A673 (cell line): ENCODE results near the gene KRT74.

Experiments used
- CTCF ChIP-seq: fragments of 300-800, 200-600 bp; sonication (generic); conservative IDR thresholded peaks from 2 replicates; pipeline ENCODE4 v1.5.1; 2017; ENCODE audit warnings: low read depth, mild to moderate bottlenecking, antibody characterized with exemption, low read length, moderate library complexity, mixed read lengths
- EZH2 ChIP-seq: fragments of 200-600 bp; sonication (generic); IDR thresholded peaks from 2 replicates; pipeline ENCODE4 v1.6.1; 2017; ENCODE audit warnings: borderline replicate concordance, low read depth, mild to moderate bottlenecking, mixed read lengths, antibody characterized with exemption, low read length; ENCODE audit not compliant: poor library complexity, severe bottlenecking

DNA sequence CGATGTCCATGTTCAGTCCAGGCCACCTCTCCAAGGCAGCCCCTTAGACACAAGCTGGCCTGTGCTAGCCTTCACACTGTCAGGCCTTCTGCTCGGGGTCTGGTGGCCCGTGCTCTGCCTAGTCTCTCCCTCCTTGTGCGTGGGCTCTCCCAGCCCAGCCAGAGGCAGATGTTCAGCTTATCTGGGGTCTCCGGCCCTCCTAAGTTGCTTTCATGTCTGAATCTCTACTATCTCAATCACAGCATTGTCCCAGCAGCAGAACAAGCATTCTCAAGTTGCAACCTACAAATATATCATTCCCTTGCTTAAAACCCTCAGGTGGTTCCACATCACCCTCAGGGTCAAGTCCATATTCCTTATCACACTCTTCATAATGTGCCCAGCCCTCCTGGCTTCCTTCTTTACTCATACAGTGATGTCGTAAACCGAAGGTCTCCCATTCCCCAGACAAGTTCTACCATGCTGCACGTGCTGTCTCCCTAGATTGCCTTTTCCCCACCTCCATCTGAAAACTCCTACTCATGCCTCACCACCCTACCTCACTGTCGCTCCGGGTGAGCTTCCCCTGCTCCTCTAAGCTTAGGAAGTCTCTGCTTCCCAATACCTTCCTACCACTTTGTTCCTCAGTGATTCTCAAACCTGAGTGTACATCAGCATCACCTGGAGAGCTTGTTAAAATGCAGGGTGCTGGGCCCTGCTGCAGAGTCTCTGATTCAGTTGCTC, 43.2 kb upstream of the KRT74 start:
- TF ChIP-seq CTCF (no peak), EZH2 (no peak)
